ENCODE measurements around the gene NAA40. TPM values are rescaled to one million over a fixed set of nuclear protein-coding genes. Genes with fewer than 3 reads are reported as not detected.

NAA40 gene
- polyA plus RNA-seq, 1 donor: 22.0 TPM

DNA sequence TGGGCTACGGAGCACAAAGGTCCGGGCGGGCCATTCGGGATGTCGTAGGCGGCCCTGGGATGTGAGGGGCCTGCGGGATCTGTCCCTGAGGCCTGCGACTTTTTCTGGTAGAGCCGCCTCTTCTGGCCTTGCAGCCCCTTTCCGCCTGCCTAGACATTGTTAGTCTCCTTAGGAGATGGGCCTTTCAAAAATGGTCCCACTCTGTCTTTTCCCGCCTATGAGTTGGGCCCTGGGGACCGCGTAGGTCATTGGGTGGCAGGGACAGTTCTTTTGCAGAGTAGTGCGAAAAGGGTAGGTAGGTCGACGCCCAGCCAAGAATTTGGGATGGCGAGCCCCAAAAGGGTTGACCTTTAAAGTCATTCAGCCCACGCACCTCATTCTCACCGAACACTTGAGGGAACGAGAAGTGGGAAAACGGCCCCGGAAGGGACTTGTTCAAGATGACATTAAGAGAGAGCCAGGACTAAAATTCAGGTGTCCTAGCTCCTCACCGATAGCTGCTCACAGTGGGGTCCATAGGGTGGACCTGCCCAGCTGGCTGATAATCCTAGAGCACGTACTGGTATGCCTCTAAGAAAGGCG is 48.2 kb downstream of the NAA40 start:
- WGBS (ENCODE audit: insufficient coverage, low lambda C conversion rate): no CpG with 5 or more reads among the region's 25 CpGs
- H3K27me3 ChIP-seq (ENCODE audit: control insufficient read depth, insufficient read depth, low read length): no peaks in the 10 kb centered on the region
- DNase-seq: no peak
- peak overlapping the region; percentile 89 for H3K27ac ChIP-seq (ENCODE audit: low read length)
- peak overlapping the region; percentile 95 for H3K4me3 ChIP-seq (ENCODE audit: low read length)
- H3K9me3 ChIP-seq (ENCODE audit: control insufficient read depth, low read depth, low read length): no peaks in the 10 kb centered on the region
- peaks cover 29% of the 10 kb centered on the region for H3K36me3 ChIP-seq (ENCODE audit: control insufficient read depth, insufficient read depth, low read length)
- peaks cover 11% of the 10 kb centered on the region for H3K4me1 ChIP-seq (ENCODE audit: control insufficient read depth, insufficient read depth, low read length)

DNA sequence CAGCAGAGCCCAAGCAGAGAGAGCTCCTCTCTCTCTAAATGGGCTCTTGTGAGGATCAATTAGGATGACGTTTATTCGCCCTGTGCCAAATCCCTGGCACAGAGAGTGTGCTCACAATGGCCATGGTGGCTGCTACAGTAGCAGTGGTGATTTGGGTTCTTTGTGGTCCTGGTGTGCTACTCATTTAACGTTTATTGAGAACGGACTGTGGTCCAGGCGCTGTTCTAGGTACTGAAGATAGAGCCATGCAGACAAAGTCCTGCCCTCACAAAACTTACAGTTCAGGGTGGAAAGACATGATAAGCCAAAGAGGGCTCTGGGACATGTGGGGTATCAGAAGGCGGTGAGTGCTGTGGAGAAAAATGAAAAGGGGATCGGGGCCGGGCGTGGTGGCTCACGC is 52.8 kb downstream of the NAA40 start:
- H3K27me3 ChIP-seq (ENCODE audit: control insufficient read depth, insufficient read depth, low read length): no peaks in the 10 kb centered on the region
- H3K4me3 ChIP-seq (ENCODE audit: low read length): no peak overlapping the region
- no peak overlapping the region for H3K27ac ChIP-seq (ENCODE audit: low read length)
- DNase-seq: no peak
- H3K4me1 ChIP-seq (ENCODE audit: control insufficient read depth, insufficient read depth, low read length): peaks cover 11% of the 10 kb centered on the region
- peaks cover 58% of the 10 kb centered on the region for H3K36me3 ChIP-seq (ENCODE audit: control insufficient read depth, insufficient read depth, low read length)
- WGBS (ENCODE audit: insufficient coverage, low lambda C conversion rate): no CpG with 5 or more reads among the region's 10 CpGs
- H3K9me3 ChIP-seq (ENCODE audit: control insufficient read depth, low read depth, low read length): no peaks in the 10 kb centered on the region

DNA sequence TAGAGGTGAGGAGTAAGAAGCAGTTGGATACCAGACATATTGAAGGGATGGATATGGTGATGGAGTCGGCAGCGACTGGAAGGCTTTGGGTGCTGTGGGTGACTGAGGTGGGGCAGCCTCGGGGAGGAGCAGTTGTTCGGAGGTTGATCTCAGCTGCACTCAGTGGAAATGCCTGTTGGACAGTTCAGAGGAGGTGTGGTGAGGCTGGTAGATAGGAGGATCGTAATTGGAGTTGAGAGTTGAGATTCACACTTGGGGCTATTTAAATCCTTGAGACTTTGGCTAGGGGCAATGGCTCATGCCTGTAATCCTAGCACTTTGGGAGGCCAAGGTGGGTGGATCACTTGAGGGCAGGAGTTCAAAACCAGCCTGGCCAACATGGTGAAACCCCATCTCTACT is 54.3 kb downstream of the NAA40 start:
- peaks cover 2% of the 10 kb centered on the region for H3K4me1 ChIP-seq (ENCODE audit: control insufficient read depth, insufficient read depth, low read length)
- H3K4me3 ChIP-seq (ENCODE audit: low read length): no peak overlapping the region
- H3K27ac ChIP-seq (ENCODE audit: low read length): no peak overlapping the region
- no peak for DNase-seq
- no peaks in the 10 kb centered on the region for H3K27me3 ChIP-seq (ENCODE audit: control insufficient read depth, insufficient read depth, low read length)
- 80% methylated on average over 1 of the region's 5 CpGs for WGBS (ENCODE audit: insufficient coverage, low lambda C conversion rate)
- H3K36me3 ChIP-seq (ENCODE audit: control insufficient read depth, insufficient read depth, low read length): peaks cover 73% of the 10 kb centered on the region
- H3K9me3 ChIP-seq (ENCODE audit: control insufficient read depth, low read depth, low read length): no peaks in the 10 kb centered on the region

DNA sequence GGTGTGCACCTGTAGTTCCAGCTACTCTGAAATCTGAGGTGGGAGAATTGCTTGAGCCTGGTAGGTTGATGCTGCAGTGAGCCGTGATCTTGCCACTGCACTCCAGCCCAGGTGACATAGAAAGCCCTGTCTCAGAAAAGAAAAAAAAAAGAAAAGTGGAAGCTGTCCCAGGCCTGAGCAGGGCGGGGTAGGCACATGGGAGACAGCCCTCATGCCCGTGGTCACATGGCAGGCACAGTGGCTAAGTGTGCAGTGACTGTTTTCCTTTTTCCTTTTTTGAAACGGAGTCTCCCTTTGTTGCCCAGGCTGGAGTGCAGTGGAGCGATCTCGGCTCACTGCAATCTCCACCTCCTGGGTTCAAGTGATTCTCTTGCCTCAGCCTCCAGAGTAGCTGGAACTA is 55.2 kb downstream of the NAA40 start:
- Histone ChIP-seq H3K4me3 (ENCODE audit: low read length) (no peak overlapping the region), H3K4me1 (ENCODE audit: control insufficient read depth, insufficient read depth, low read length) (no peaks in the 10 kb centered on the region), H3K9me3 (ENCODE audit: control insufficient read depth, low read depth, low read length) (no peaks in the 10 kb centered on the region), H3K27me3 (ENCODE audit: control insufficient read depth, insufficient read depth, low read length) (no peaks in the 10 kb centered on the region), H3K27ac (ENCODE audit: low read length) (no peak overlapping the region), H3K36me3 (ENCODE audit: control insufficient read depth, insufficient read depth, low read length) (peaks cover 69% of the 10 kb centered on the region)
- WGBS (ENCODE audit: insufficient coverage, low lambda C conversion rate): no CpG with 5 or more reads among the region's 6 CpGs
- DNase-seq: no peak

DNA sequence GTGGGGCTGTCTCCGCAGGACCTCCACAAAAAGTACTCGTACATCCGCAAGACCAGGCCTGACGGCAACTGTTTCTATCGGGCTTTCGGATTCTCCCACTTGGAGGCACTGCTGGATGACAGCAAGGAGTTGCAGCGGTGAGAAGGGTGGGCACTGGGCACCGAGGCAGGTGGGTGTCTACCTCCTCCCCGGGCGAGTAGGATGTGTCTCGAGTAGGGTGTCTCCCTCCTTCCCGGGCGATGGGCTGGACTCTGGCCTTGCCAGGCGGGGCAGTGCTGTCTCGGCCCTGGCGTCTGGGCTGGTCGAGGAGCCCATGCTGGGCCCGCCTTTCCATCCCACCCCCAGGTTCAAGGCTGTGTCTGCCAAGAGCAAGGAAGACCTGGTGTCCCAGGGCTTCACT is 57.7 kb downstream of the NAA40 start:
- Histone ChIP-seq H3K27me3 (ENCODE audit: control insufficient read depth, insufficient read depth, low read length) (peaks cover 5% of the 10 kb centered on the region), H3K27ac (ENCODE audit: low read length) (no peak overlapping the region), H3K36me3 (ENCODE audit: control insufficient read depth, insufficient read depth, low read length) (peaks cover 50% of the 10 kb centered on the region), H3K4me1 (ENCODE audit: control insufficient read depth, insufficient read depth, low read length) (peaks cover 10% of the 10 kb centered on the region), H3K4me3 (ENCODE audit: low read length) (no peak overlapping the region), H3K9me3 (ENCODE audit: control insufficient read depth, low read depth, low read length) (peaks cover 5% of the 10 kb centered on the region)
- DNase-seq: no peak
- no CpG with 5 or more reads among the region's 18 CpGs for whole genome bisulfite sequencing (ENCODE audit: insufficient coverage, low lambda C conversion rate)

DNA sequence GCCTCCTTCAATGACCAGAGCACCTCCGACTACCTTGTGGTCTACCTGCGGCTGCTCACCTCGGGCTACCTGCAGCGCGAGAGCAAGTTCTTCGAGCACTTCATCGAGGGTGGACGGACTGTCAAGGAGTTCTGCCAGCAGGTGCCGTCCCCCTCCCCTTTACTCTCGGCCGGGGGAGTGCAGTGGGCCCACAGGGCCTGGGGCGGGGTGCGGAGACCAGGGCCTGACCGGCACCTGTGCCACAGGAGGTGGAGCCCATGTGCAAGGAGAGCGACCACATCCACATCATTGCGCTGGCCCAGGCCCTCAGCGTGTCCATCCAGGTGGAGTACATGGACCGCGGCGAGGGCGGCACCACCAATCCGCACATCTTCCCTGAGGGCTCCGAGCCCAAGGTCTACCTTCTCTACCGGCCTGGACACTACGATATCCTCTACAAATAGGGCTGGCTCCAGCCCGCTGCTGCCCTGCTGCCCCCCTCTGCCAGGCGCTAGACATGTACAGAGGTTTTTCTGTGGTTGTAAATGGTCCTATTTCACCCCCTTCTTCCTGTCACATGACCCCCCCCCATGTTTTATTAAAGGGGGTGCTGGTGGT is 58.4 kb downstream of the NAA40 start:
- DNase-seq: no peak
- no CpG with 5 or more reads among the region's 27 CpGs for WGBS (ENCODE audit: insufficient coverage, low lambda C conversion rate)
- H3K9me3 ChIP-seq (ENCODE audit: control insufficient read depth, low read depth, low read length): peaks cover 5% of the 10 kb centered on the region
- no peak overlapping the region for H3K4me3 ChIP-seq (ENCODE audit: low read length)
- peaks cover 5% of the 10 kb centered on the region for H3K27me3 ChIP-seq (ENCODE audit: control insufficient read depth, insufficient read depth, low read length)
- H3K27ac ChIP-seq (ENCODE audit: low read length): no peak overlapping the region
- H3K4me1 ChIP-seq (ENCODE audit: control insufficient read depth, insufficient read depth, low read length): peaks cover 13% of the 10 kb centered on the region
- peaks cover 49% of the 10 kb centered on the region for H3K36me3 ChIP-seq (ENCODE audit: control insufficient read depth, insufficient read depth, low read length)

DNA sequence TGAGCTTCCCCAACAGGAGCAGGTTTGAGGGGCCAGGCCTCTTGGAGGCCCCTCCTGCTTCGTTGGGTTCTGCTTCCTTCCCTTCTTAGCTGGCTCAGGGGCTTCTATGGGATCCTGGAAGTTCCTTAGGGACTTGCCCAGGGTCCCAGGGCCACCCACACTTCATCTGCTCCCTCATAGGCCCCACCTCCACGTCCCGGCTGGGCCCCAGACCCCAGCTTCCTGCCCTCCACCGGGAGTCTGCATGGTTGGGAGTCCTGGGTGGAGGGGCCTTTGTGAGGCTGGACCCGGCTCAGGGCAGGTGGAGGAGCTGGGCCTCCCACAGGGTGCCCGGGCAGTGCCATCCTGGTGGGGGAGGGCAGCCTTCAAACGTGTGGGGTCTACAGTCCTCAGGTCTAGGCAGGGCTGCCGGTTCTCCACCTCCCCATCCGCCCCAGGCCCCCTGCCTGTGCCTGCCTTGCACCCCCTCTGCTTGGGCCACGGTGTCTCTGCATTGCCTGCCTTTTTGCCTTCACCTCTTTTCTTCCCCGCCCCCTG is 59.1 kb downstream of the NAA40 start:
- peaks cover 14% of the 10 kb centered on the region for H3K4me1 ChIP-seq (ENCODE audit: control insufficient read depth, insufficient read depth, low read length)
- no CpG with 5 or more reads among the region's 11 CpGs for WGBS (ENCODE audit: insufficient coverage, low lambda C conversion rate)
- peaks cover 5% of the 10 kb centered on the region for H3K27me3 ChIP-seq (ENCODE audit: control insufficient read depth, insufficient read depth, low read length)
- no peak overlapping the region for H3K27ac ChIP-seq (ENCODE audit: low read length)
- H3K4me3 ChIP-seq (ENCODE audit: low read length): no peak overlapping the region
- DNase-seq: no peak
- H3K36me3 ChIP-seq (ENCODE audit: control insufficient read depth, insufficient read depth, low read length): peaks cover 48% of the 10 kb centered on the region
- H3K9me3 ChIP-seq (ENCODE audit: control insufficient read depth, low read depth, low read length): peaks cover 5% of the 10 kb centered on the region

GRCh38 chr11:63998558-63999348 is 60.0 kb downstream of the NAA40 start:
- WGBS (ENCODE audit: insufficient coverage, low lambda C conversion rate): no CpG with 5 or more reads among the region's 54 CpGs
- H3K36me3 ChIP-seq (ENCODE audit: control insufficient read depth, insufficient read depth, low read length): peaks cover 42% of the 10 kb centered on the region
- H3K27me3 ChIP-seq (ENCODE audit: control insufficient read depth, insufficient read depth, low read length): peaks cover 5% of the 10 kb centered on the region
- no peak overlapping the region for H3K4me3 ChIP-seq (ENCODE audit: low read length)
- no peak overlapping the region for H3K27ac ChIP-seq (ENCODE audit: low read length)
- peaks cover 5% of the 10 kb centered on the region for H3K9me3 ChIP-seq (ENCODE audit: control insufficient read depth, low read depth, low read length)
- peaks cover 14% of the 10 kb centered on the region for H3K4me1 ChIP-seq (ENCODE audit: control insufficient read depth, insufficient read depth, low read length)
- DNase-seq: no peak

DNA sequence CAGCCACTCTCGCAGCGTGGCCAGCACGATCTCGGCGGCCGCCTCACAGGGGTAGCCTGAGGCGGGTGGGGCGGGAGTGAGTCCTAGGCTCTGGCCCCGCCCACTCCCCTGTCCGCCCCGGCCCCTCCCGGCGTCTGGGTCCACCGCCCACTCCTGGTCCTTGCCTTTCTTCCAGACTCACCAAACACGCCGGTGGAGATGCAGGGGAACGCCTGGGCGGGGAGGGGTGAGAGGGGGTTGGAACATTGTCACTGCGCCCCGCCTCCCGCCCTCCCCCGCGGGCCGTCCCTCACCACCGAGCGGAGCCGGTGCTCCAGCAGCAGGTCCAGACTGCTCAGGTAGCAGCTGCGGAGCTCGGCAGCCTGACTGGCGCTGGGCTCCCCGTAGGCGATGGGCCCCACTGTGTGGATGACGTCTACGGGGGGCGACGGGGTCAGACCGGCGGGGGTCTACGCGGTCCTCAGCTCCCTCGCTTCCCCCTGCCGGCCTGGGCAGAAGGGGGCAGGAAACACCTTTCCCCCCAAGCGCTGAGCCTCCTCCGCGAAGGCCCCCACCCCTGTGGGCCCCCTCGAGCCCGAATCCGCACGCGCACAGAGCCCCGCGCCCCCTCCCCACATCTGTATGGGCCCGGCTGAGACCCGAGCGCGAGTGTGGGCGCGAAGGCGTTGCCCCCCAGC is 60.7 kb downstream of the NAA40 start:
- no peak overlapping the region for H3K27ac ChIP-seq (ENCODE audit: low read length)
- H3K4me3 ChIP-seq (ENCODE audit: low read length): no peak overlapping the region
- peaks cover 5% of the 10 kb centered on the region for H3K9me3 ChIP-seq (ENCODE audit: control insufficient read depth, low read depth, low read length)
- DNase-seq: peak in 1 of 2 donors; percentile 61
- peaks cover 36% of the 10 kb centered on the region for H3K36me3 ChIP-seq (ENCODE audit: control insufficient read depth, insufficient read depth, low read length)
- peaks cover 14% of the 10 kb centered on the region for H3K4me1 ChIP-seq (ENCODE audit: control insufficient read depth, insufficient read depth, low read length)
- WGBS (ENCODE audit: insufficient coverage, low lambda C conversion rate): no CpG with 5 or more reads among the region's 59 CpGs
- H3K27me3 ChIP-seq (ENCODE audit: control insufficient read depth, insufficient read depth, low read length): peaks cover 5% of the 10 kb centered on the region
